Posterior cingulate gyrus (tissue), 11 donors: ENCODE results near the gene COL8A1.

Source experiments
- DNase-seq, 10 donors: peaks; one replicate each; pipeline versions ENCODE4 v3.0.0 to v3.0.0-alpha.2; 2020 to 2021; ENCODE audit warnings: mixed read lengths in 3 of 10
- intact Hi-C: fragments of 100-400 bp; cut with DNase I; formaldehyde crosslinking; loops from one replicate; pipeline ENCODE4 v1.15.1; 2023

Gene COL8A1

DNA sequence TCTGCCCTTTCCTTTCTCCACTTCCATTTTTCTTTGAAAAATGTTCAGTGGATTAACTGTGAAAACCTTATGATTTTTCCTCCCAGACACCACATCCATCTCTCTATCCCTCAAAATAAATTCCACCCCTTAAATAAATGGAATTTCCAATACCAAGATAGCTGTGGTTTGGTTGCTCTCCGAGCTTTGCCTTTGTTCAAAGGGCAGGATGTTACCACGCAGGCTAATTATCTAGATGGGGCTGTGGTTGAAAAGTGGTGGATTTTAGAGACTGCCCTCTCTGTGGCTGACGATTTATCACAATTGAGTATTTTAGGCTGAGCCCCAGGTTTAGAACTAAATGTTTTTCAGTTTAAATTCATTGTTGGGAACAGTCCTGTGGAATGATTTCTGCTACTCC lies 142.4 kb downstream of the COL8A1 start:
- no peak for DNase-seq
- intact Hi-C loops = no loop called here

DNA sequence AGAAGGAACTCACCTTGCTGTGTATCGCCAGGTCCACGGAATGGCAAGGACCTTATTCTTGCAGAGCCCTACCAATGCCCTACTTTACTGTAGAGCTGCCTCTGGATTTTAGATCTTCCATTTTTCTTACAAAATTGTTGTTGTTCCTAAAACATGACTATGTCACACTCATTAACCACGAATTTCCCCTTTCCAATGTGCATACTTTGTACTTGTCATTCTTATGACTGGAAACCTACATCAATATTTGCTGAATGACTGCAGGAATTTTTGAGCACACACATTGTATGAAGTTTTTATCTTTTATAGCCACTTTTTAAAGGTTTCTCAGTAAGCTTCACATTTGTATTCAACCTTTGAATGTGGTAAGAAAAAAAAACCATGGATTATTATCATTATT lies 143.4 kb downstream of the COL8A1 start:
- intact Hi-C loops = no loop called here
- DNase-seq = no peak

DNA sequence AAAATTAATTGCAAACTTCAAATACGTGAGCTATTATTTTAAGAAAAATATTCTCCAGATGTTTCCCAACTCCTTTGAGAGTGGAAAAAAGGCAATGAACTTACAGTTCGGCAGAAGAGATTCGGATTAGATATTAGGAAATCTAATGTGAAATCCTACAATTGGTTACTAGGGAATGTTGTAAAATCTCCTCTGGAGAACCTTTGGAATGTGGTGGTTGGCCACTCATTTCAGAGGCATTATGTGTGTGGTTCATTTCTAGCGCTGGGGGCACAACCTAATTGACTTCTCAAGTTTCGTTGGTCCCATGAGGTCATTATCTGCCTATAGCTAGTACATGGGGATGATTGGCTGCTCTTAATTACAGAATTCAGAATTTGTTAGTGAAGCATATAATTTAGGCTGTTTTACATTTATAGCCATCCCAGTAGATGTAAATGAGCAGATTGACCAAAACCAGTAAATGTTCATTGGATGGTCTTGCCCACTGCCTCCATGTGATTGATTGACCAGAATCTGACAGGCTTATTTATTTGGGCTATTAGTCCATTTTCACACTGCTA lies 144.7 kb downstream of the COL8A1 start:
- intact Hi-C loops = no loop called here
- no peak for DNase-seq

DNA sequence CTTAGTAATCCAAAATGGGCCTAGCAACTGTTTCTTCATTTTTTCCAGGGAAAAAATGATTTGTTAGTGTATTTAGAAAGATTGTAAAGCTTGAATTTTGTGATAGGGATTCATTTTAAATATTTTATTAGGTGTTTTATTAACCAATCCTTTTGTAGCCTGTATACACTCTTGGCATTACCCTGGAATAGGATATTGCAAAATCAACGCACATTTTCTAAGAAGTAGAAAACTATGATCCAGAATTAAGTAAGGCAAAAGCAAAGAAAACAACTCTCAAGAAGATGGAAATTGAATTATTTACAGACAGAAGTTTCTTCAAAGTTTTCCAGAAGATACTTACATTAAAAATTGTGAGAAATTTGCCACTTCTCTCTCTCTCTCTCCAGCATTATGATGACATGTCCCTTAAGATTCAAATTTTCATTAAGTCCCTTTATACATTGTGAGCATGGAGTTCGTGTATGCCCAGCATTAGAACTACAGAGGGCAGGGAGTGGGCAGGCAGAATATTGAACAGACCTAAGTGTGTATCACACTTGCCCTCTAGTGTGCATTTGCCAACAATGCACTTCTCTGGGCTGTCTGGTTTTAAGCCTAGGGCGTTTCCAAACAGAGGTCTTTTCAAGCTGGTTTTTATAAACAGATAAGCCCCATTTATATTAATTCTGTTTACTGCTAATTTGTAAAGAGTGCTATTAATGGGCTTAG lies 150.8 kb downstream of the COL8A1 start:
- peak in 1 of 10 donors; percentile 3 for DNase-seq
- intact Hi-C loops = no loop called here

DNA sequence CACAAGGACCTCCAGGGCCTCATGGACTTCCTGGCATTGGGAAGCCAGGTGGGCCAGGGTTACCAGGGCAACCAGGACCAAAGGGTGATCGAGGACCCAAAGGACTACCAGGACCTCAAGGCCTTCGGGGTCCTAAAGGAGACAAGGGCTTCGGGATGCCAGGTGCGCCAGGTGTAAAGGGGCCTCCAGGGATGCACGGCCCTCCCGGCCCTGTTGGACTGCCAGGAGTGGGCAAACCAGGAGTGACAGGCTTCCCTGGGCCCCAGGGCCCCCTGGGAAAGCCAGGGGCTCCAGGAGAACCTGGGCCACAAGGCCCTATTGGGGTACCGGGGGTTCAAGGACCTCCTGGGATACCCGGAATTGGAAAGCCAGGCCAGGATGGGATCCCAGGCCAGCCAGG lies 156.1 kb downstream of the COL8A1 start:
- intact Hi-C loops = no loop called here
- peak in 1 of 10 donors; percentile 74 for DNase-seq

DNA sequence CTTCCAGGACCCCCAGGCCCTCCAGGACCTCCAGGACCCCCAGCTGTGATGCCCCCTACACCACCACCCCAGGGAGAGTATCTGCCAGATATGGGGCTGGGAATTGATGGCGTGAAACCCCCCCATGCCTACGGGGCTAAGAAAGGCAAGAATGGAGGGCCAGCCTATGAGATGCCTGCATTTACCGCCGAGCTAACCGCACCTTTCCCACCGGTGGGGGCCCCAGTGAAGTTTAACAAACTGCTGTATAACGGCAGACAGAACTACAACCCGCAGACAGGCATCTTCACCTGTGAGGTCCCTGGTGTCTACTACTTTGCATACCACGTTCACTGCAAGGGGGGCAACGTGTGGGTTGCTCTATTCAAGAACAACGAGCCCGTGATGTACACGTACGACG lies 157.2 kb downstream of the COL8A1 start:
- intact Hi-C loops = no loop called here
- peak in 1 of 10 donors; percentile 27 for DNase-seq

DNA sequence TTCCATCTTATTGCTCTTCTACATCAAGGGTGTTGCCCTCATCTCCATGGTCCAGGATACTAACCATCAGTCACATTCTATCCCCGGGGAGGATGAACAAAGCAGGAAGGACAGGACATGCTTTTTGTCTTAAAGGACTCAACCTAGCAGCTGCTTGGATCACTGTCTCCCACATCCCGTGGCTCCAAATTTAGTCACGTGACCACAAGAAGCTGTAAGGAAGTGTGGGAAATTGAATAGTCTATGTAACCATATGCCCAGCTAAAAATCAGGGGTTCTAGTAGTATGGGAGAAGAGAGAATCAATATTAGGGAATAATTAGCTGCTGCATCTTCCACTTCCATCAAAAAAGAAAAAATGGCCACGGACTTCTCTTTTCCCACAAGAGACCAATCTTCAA lies 161.0 kb downstream of the COL8A1 start:
- intact Hi-C loops = no loop called here
- no peak for DNase-seq

DNA sequence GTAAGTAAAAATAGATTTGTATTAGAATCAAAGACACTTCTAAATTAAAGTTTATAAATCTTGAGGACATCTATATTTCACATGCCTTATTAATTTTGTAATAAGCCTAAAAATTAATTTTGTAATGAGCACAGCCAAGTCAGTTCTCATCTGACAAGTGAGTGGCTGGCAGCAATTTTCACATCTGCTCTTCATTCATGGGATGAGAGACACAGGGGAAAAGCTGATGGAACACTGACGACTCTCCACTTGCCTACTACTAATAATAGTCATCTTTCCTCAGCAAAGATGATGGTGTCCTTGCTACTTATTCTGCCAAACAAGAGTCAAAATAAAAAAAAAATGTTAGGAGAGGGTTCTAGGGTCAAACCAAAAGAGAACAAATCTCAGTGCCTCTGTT lies 164.9 kb downstream of the COL8A1 start:
- no peak for DNase-seq
- intact Hi-C loops = no loop called here

DNA sequence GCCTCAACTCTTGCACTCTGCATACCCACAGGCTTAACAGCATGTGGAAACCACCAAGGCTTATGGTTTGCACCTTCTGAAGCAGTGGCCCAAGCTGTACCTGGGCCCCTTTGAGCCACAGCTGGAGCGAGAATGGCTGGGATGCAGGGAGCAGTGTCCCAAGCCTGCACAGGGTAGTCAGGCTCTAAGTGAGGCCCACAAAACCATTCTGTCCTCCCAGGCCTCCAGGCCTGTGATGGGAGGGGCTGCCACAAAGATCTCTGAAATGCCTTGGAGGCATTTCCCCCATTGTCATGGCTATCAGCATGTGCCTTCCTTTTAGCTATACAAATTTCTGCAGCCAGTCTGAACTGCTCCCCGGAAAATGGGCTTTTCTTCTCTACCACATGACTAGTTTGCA lies 166.8 kb downstream of the COL8A1 start:
- no peak for DNase-seq
- intact Hi-C loops = no loop called here

DNA sequence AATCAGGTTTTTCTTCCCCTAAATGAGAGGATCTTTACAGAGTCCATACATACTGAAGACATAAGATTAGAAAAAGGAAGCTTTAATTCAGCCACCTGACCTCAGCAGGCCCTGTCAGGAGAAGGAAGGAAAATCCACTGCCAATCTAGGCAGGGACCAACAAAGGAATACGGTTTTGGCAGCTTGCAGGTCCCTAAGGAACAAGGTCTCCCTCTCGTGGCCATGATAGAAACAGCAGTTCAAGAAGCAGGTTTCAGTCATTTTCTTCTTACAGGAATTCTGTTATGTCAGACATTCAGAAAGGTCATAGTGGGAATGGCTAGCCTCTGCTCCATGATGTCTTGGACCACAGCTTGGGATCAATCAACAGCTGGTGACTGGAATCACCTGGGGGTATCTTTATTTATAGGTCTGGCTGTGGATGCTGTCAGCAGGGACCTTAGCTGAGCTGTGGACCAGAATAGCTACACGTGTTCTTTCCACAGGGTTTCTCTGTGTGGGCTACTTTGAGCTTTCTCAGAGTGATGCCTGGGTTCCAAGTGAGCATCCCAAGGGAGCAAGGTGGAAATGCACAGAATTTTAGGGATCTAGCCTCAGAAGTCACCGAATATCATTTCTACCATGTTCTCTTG lies 169.9 kb downstream of the COL8A1 start:
- intact Hi-C loops = no loop called here
- DNase-seq = no peak

DNA sequence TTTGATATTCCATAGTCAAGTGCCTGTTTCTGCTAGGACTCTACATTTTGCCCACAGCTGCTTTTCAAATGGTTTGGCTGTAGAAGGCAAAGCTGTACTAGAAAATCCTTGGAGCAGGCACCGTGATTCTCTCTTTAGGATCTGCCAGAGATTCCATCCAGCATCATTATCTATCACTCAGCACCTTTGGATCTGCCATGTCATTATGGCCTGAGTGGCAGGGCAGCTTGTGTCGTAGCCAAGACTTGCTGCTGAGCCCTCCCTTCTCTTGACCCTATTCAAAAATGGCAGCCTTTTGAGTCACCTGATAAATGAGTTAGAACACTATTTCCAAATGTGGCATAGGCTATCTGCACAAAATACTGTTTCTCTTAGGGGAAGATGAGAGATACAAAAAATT lies 171.2 kb downstream of the COL8A1 start:
- intact Hi-C loops = no loop called here
- no peak for DNase-seq

DNA sequence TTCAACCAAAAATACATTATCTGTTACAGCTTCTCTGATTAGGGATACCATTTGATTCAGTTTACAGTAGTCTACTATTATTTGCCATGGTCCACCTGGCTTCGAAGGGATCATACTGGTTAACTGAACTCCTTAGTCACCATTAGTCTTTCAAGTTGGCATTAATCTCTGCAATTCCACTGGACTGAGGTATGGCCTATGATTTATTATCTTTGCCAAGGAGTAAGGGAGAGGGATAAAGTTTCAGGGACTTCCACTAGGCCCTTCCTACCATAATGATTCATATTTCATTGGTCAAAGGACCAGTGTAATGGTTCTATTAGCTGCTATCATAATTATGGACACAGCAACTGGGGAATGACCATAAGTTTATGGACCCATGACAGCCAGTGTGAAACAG lies 172.0 kb downstream of the COL8A1 start:
- intact Hi-C loops = no loop called here

DNA sequence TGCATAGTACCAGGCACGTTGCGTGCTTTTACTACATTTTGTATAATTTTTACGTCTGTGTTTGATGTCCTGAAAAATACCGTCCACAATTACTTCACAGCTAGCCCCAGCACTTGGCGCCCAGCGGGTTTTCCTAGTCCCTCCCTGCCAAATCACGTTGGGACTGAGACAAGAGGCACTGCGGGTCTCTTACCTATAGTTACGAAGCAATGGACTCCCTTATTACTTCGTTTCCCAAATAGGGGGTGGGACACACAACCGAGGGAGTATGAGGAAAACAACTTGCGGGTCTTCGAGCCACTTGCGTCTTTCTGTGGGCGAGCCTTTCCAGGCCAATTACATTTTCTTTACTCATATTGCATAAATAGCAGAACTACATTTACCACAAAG lies 178.6 kb downstream of the COL8A1 start:
- intact Hi-C loops = no loop called here
- DNase-seq = peak in 2 of 10 donors; percentile 6 to 81

More for the DNA sequence above, 172.0 kb downstream of the COL8A1 start:
- DNase-seq = no peak

DNA sequence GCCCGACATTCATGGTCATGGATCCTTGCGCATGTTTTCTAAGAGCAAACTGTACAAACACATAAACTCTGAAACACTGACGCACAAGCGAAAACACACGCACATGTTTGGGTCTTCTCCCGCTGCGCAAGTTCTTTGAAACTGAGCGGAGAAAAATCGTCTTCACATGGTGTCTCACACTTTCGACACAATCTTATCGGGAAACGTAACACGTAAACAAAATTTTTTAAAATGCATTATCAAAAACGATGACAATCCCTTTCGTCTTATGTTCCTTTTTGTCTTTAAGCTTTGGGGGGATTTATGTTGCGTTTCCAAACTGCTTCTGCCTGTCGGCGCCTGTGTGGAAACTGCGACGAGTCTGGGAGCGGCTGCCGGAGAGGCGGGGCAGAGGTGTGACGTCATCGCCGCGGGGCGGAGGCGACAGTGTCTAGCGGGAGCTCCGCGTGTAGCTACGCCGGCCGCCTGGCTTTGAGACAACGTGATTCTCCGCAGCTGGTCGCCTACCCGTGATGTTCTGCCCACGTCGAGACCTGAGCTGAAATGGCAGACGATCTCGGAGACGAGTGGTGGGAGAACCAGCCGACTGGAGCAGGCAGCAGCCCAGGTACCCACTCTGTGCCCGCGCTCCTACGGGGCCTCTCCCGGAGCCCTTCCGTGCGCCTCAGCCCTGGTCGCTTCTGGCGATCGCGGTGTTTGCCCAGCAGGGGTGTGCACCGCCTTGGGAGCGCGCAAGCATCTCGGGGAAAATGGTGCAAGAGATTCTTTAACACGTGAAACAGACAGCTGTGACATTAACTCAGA lies 179.2 kb downstream of the COL8A1 start, which contains the start of gene CMSS1:
CMSS1 (plus strand) TSS at position 426 of the 804 bp plus-strand sequence.
- intact Hi-C loops = no loop called here
- DNase-seq = peak; percentile 88 to 99 (median 94)

DNA sequence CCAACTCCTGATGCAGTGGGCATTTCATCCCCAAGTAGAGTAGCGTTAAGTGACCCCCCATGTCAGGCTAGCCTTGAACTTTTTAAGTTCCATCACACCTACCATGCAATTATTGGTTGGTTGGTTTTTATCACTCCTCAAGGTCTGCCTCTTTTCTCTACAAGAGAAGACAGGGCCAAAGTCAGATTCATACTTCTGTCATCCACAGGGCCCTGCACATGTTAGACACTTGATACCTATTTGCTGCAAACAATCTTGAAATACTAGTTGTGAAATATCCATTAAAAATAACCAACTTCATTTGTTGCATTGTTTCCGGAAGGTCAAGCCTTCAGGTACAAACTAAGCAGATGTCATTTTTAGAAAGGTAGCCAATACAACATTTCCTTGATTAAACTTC lies 180.4 kb downstream of the COL8A1 start:
- no peak for DNase-seq
- intact Hi-C loops = no loop called here

DNA sequence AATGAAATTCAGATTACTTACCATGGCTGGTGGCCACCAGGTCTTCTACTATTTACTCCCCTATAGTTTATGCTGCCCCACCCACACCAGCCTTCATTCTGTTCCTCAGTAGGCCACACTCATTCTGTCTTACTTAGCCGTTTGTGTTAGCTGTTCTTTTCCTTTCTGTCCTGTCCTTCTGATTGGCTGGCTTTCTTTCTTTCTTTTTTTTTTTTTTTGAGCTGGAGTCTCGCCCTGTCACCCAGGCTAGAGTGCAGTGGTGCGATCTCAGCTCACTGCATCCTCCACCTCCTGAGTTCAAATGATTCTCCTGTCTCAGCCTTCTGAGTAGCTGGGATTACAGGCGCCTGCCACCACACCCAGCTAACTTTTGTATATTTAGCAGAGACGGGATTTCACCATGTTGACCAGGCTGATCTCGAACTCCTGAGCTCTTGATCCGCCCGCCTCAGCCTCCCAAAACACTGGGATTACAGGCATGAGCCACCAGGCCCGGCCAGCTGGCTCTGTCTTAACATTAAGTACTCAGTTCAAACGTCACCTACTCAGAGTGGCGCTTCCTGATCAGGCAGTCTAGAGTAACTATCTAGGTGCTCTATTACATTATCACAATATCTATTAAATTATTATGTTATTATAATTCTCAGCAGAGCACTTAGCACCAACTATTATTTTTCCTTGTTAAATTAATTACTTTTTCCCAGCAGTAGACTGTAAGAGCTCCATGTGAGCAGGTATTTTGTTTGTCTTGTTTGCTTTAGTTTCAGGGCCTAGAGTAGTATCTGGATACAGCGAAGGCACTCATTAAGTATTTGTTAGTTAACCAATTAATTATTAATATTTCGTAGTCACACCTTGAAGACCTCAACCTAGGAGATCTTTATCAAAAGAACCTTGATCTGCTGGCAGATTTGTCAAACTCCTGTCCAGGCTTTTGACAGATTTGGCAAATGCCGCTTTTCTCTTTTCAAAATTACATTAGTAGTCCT lies 185.6 kb downstream of the COL8A1 start:
- no peak for DNase-seq
- intact Hi-C loops = no loop called here

DNA sequence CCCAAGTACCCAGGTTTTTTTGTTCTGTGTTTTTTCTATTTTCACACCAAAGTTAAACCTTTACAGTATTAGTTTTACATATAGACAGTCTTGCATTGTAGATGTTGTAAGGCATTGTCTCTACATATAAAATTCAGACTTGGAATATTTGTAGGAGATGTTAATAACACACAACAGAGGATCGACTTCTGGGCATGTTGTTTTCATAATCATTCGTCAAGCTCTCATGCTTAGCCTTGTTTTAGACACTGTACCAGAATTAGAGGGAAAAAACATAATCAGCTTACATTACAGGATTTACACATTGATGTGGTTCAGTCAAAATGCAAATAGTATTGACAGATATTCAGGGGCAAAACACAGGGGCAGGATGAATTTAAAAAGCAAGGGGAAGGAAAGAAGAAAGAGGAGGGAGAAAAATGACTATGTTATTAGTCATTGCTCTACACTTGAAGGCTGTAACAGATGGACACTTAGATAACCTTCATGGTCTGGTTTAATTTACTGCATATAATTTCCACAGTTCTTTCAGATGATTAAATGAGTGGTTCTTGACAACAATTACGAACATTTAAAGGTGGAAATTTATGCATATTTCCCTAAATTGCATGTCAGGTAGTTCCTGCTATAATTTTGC lies 186.7 kb downstream of the COL8A1 start:
- no peak for DNase-seq
- intact Hi-C loops = no loop called here

DNA sequence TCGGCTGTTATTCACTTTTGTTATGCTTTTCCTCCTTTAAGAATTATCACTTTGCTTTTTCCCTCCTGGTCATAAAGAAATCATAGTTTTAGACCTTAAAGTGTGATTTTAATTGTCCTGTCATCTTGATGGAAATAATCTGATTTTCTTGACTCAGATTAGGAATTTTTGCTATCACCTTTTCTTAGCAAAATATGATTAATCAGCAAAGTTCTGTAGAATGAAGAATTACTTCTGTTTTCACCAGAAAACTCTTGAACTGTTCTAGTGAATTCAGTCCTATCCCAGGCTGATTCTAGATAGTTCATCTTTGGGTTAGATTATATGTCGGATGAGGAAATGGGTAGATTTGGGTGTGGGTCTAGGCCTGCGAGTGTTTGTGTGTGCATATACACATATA lies 191.4 kb downstream of the COL8A1 start:
- no peak for DNase-seq
- intact Hi-C loops = loop anchor here (10.0 kb wide), 1 partner anchor 765 kb away; no protein-coding TSS in a partner anchor

DNA sequence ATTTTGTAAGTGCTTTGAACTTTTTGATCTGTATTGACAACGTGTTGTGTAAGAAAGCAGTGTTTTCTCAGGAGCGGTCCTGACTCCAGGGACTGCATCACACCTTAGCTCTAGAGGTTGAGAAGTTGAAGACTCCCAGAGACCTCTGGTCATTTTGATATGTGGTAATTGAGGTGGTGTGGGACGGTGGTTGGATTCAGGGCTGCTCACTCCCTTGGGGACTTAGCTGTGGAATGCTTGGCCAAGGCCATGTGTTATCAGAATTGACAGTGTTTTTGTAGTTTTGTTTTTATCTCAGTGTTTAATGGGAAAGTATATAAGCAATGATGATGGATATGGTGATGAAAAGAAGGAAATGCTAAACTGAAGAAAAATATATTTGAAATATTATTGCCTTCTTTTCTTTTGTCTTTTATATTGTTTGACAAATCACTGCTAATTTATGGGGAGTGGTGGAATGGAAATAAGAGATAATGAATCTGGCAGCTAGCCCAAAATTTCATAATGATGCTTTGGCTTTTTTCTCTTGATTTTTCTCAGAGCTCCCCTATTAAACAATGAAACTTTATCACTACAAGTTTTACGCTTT lies 195.3 kb downstream of the COL8A1 start:
- no peak for DNase-seq
- intact Hi-C loops = loop anchor here (2.0 to 10.0 kb wide), 2 partner anchors 421 to 761 kb away; no protein-coding TSS in a partner anchor
